HEK293 (cell line): ENCODE measurements around the gene MAVS.

Experiments
- CTCF ChIA-PET: fragments of 350-600 bp; formaldehyde crosslinking; extraction: SDS; loops from one replicate; lab custom pipeline; 2021; ENCODE audit warnings: antibody characterized with exemption; lab: Yijun Ruan, JAX
- POLR2A ChIA-PET: fragments of 300-600 bp; formaldehyde crosslinking; extraction: SDS; loops from one replicate; lab custom pipeline; 2020; ENCODE audit warnings: antibody characterized with exemption, inconsistent platforms; lab: Yijun Ruan, JAX
- H3K27ac ChIP-seq: fragments of 200-500 bp; sonication (Bioruptor generic); 2 replicates; pipeline ENCODE4 v1.5.1; 2014; ENCODE audit warnings: low read depth, low read length, control low read depth, inconsistent platforms; ENCODE audit errors: extremely low read depth
- H3K36me3 ChIP-seq, 2 experiments: fragments of 200-500 bp in 1 of 2; sonication (Bioruptor generic) in 1 of 2; 1 replicate in 1 of 2; 2 replicates in 1 of 2; pipeline ENCODE4 v1.5.1; 2014 to 2017; ENCODE audit warnings: inconsistent platforms in 2 of 2, low read length in 2 of 2; ENCODE audit not compliant: control insufficient read depth in 2 of 2, insufficient read depth in 1 of 2
- H3K4me1 ChIP-seq: fragments of 200-500 bp; sonication (Bioruptor generic); 2 replicates; pipeline ENCODE4 v1.5.1; 2014; ENCODE audit warnings: mild to moderate bottlenecking, low read length, inconsistent platforms; ENCODE audit not compliant: control insufficient read depth, insufficient read depth
- H3K4me3 ChIP-seq: 2 replicates; pipeline ENCODE4 v1.5.1; 2011; ENCODE audit warnings: low read depth, mild to moderate bottlenecking, control low read depth, low read length, moderate library complexity
- H3K9me3 ChIP-seq: fragments of 200-500 bp; sonication (Bioruptor generic); 2 replicates; pipeline ENCODE4 v1.5.1; 2014; ENCODE audit warnings: low read depth, low read length, inconsistent platforms; ENCODE audit not compliant: control insufficient read depth, insufficient read depth
- ELK4 ChIP-seq: IDR thresholded peaks from 2 replicates; pipeline ENCODE4 v1.6.1; 2011; ENCODE audit warnings: mild to moderate bottlenecking, low read depth, low read length, borderline replicate concordance
- GFI1B ChIP-seq: fragments of 450-650 bp; formaldehyde crosslinking; IDR thresholded peaks from 2 replicates; pipeline ENCODE4 v1.5.1; 2016; ENCODE audit warnings: missing biosample characterization, missing genetic modification characterization
- KLF16 ChIP-seq: fragments of 450-650 bp; formaldehyde crosslinking; IDR thresholded peaks from 2 replicates; pipeline ENCODE4 v1.5.1; 2017; ENCODE audit warnings: missing biosample characterization, missing genetic modification characterization
- MYNN ChIP-seq: fragments of 450-650 bp; formaldehyde crosslinking; IDR thresholded peaks from 2 replicates; pipeline ENCODE4 v1.5.1; 2016; ENCODE audit warnings: missing biosample characterization, missing genetic modification characterization, borderline replicate concordance
- PATZ1 ChIP-seq: fragments of 450-650 bp; formaldehyde crosslinking; IDR thresholded peaks from 2 replicates; pipeline ENCODE4 v1.5.1; 2016; ENCODE audit warnings: missing biosample characterization, missing genetic modification characterization
- ZBTB17 ChIP-seq: fragments of 450-650 bp; formaldehyde crosslinking; IDR thresholded peaks from 2 replicates; pipeline ENCODE4 v1.5.1; 2016; ENCODE audit warnings: missing biosample characterization, missing genetic modification characterization
- ZBTB21 ChIP-seq: fragments of 450-650 bp; formaldehyde crosslinking; IDR thresholded peaks from 2 replicates; pipeline ENCODE4 v1.5.1; 2017; ENCODE audit warnings: missing biosample characterization, missing genetic modification characterization
- ZBTB6 ChIP-seq: fragments of 450-650 bp; formaldehyde crosslinking; IDR thresholded peaks from 2 replicates; pipeline ENCODE4 v1.5.1; 2017; ENCODE audit warnings: missing biosample characterization, missing genetic modification characterization
- ZNF121 ChIP-seq: fragments of 450-650 bp; formaldehyde crosslinking; IDR thresholded peaks from 2 replicates; pipeline ENCODE4 v1.5.1; 2016; ENCODE audit warnings: missing biosample characterization, missing genetic modification characterization
- ZNF146 ChIP-seq: fragments of 450-650 bp; formaldehyde crosslinking; IDR thresholded peaks from 2 replicates; pipeline ENCODE4 v1.5.1; 2016; ENCODE audit warnings: missing biosample characterization, missing genetic modification characterization
- ZNF16 ChIP-seq: fragments of 450-650 bp; formaldehyde crosslinking; IDR thresholded peaks from 2 replicates; pipeline ENCODE4 v1.5.1; 2016; ENCODE audit warnings: low read depth, missing biosample characterization, missing genetic modification characterization
- ZNF19 ChIP-seq: fragments of 450-650 bp; formaldehyde crosslinking; IDR thresholded peaks from 2 replicates; pipeline ENCODE4; 2016; ENCODE audit warnings: missing biosample characterization, missing genetic modification characterization, low read depth
- ZNF202 ChIP-seq: fragments of 450-650 bp; formaldehyde crosslinking; IDR thresholded peaks from 2 replicates; pipeline ENCODE4 v1.5.1; 2016; ENCODE audit warnings: missing biosample characterization, missing genetic modification characterization, borderline replicate concordance
- ZNF248 ChIP-seq: fragments of 450-650 bp; formaldehyde crosslinking; IDR thresholded peaks from 2 replicates; pipeline ENCODE4 v1.5.1; 2017; ENCODE audit warnings: missing biosample characterization, missing genetic modification characterization
- ZNF324 ChIP-seq: fragments of 450-650 bp; formaldehyde crosslinking; IDR thresholded peaks from 2 replicates; pipeline ENCODE4 v1.5.1; 2016; ENCODE audit warnings: missing biosample characterization, missing genetic modification characterization
- ZNF37A ChIP-seq: fragments of 450-650 bp; IDR thresholded peaks from 2 replicates; pipeline ENCODE4 v1.5.1; 2018; ENCODE audit warnings: missing biosample characterization, missing genetic modification characterization
- ZNF510 ChIP-seq: fragments of 450-650 bp; formaldehyde crosslinking; IDR thresholded peaks from 2 replicates; pipeline ENCODE4 v1.5.1; 2018; ENCODE audit warnings: mild to moderate bottlenecking, missing genetic modification characterization, missing biosample characterization; ENCODE audit not compliant: insufficient replicate concordance
- ZNF529 ChIP-seq: fragments of 450-650 bp; formaldehyde crosslinking; IDR thresholded peaks from 2 replicates; pipeline ENCODE4 v1.5.1; 2017; ENCODE audit warnings: missing genetic modification characterization, missing biosample characterization; ENCODE audit not compliant: insufficient replicate concordance
- ZNF558 ChIP-seq: fragments of 450-650 bp; formaldehyde crosslinking; IDR thresholded peaks from 2 replicates; pipeline ENCODE4 v1.5.1; 2016; ENCODE audit warnings: missing biosample characterization, missing genetic modification characterization
- ZNF585B ChIP-seq: fragments of 450-650 bp; formaldehyde crosslinking; IDR thresholded peaks from 2 replicates; pipeline ENCODE4 v1.5.1; 2016; ENCODE audit warnings: missing biosample characterization, missing genetic modification characterization
- ZNF626 ChIP-seq: fragments of 450-650 bp; sonication (Bioruptor Pico); formaldehyde crosslinking; IDR thresholded peaks from 2 replicates; pipeline ENCODE4 v1.5.1; 2018; ENCODE audit warnings: missing biosample characterization, missing genetic modification characterization, inconsistent platforms
- ZNF701 ChIP-seq: fragments of 450-650 bp; formaldehyde crosslinking; IDR thresholded peaks from 2 replicates; pipeline ENCODE4 v1.5.1; 2016; ENCODE audit warnings: missing biosample characterization, missing genetic modification characterization
- ZNF76 ChIP-seq: fragments of 450-650 bp; formaldehyde crosslinking; IDR thresholded peaks from 2 replicates; pipeline ENCODE4; 2016; ENCODE audit warnings: low read depth, missing biosample characterization, missing genetic modification characterization, borderline replicate concordance
- ZNF830 ChIP-seq: fragments of 450-650 bp; IDR thresholded peaks from 2 replicates; pipeline ENCODE4 v1.5.0; 2018; ENCODE audit warnings: missing biosample characterization, missing genetic modification characterization, low read depth, mild to moderate bottlenecking, moderate library complexity
- ZSCAN5A ChIP-seq: fragments of 450-650 bp; formaldehyde crosslinking; IDR thresholded peaks from 2 replicates; pipeline ENCODE4 v1.5.1; 2016; ENCODE audit warnings: missing biosample characterization, missing genetic modification characterization
- TF ChIP-seq, protein P1 (sequence below): fragments of 450-650 bp; formaldehyde crosslinking; IDR thresholded peaks from 2 replicates; pipeline ENCODE4 v1.5.1; 2017; ENCODE audit warnings: missing biosample characterization, missing genetic modification characterization
- TF ChIP-seq, protein P2 (sequence below): fragments of 450-650 bp; formaldehyde crosslinking; IDR thresholded peaks from 2 replicates; pipeline ENCODE4 v1.5.1; 2016; ENCODE audit warnings: missing biosample characterization, missing genetic modification characterization

Gene MAVS

DNA sequence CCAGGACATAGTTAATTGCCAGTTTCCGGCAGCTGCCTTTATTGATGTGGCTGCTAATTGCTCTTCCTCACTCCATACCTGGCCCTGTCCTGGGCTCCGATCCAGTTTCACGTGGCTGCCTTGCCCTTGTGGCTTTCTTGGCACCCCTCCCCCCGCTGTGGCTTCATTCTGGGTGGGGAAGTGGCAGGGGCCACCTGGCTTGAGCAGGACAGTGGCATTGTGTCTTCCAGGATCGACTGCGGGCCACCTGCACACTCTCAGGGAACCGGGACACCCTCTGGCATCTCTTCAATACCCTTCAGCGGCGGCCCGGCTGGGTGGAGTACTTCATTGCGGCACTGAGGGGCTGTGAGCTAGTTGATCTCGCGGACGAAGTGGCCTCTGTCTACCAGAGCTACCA, 10.8 kb downstream of the MAVS start:
- no peak for TF ChIP-seq ZNF830 (tag by site-specific recombination)
- no peak for TF ChIP-seq PATZ1 (tag by site-specific recombination)
- TF ChIP-seq ZNF626, result no peak
- no peak for TF ChIP-seq ZNF558 (tag by site-specific recombination)
- no peak for TF ChIP-seq ZNF37A
- TF ChIP-seq ZNF76 (tag by site-specific recombination), result no peak
- no peak for TF ChIP-seq ZNF701
- no peak for TF ChIP-seq ZBTB6 (tag by site-specific recombination)
- no peak for TF ChIP-seq GFI1B
- no peak for TF ChIP-seq ZNF510 (tag by site-specific recombination)
- H3K27ac ChIP-seq, result no peak overlapping the region
- H3K9me3 ChIP-seq, result no peaks in the 10 kb centered on the region
- no peak overlapping the region for H3K4me3 ChIP-seq
- CTCF ChIA-PET, result interaction anchor here (1.1 to 2.8 kb wide), 2 partner anchors 8 to 37 kb away, joined by 3 to 26 read pairs; partner anchors contain the start of gene AP5S1
- H3K36me3 ChIP-seq, result peaks cover 59 to 63% of the 10 kb centered on the region in 2 experiments
- POLR2A ChIA-PET, result interaction anchor here (0.5 kb wide), 1 partner anchor 94 kb away, joined by 5 read pairs; no protein-coding TSS in a partner anchor
- H3K4me1 ChIP-seq, result no peaks in the 10 kb centered on the region

DNA sequence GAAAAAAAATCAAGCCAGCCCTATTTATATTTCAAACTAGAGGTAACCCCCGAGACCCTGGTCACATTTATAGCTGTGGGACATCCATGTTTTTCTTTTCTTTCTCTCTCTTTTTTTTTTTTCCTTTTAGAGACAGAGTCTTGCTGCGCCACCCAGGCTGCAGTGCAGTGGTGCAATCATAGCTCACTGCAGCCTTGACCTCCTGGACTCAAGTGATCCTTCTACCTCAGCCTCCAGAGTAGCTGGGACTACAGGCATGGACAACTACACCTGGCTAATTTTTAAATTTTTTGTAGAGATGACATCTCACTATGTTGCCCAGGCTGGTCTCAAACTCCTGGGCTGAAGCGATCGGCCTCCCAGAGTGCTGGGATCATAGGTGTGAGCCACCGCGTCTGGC, 12.1 kb downstream of the MAVS start:
- Histone ChIP-seq H3K4me3 (no peak overlapping the region), H3K9me3 (no peaks in the 10 kb centered on the region), H3K27ac (no peak overlapping the region), H3K4me1 (no peaks in the 10 kb centered on the region), H3K36me3 (peaks cover 70 to 72% of the 10 kb centered on the region in 2 experiments)
- POLR2A ChIA-PET, result interaction anchor here (0.6 to 1.3 kb wide), 4 partner anchors 9 to 74 kb away, joined by 3 read pairs; partner anchors contain the start of gene CDC25B
- CTCF ChIA-PET, result interaction anchor here (0.7 to 1.1 kb wide), 2 partner anchors 38 to 90 kb away, joined by 3 to 6 read pairs; partner anchors contain the start of gene AP5S1
- TF ChIP-seq ZNF585B (tag by site-specific recombination), result no peak
- TF ChIP-seq ZBTB21 (tag by site-specific recombination), result no peak
- no peak for TF ChIP-seq ZNF248 (tag by site-specific recombination)
- no peak for TF ChIP-seq ZSCAN5A (tag by site-specific recombination)
- no peak for TF ChIP-seq ZNF16 (tag by site-specific recombination)
- no peak for TF ChIP-seq ZNF324
- TF ChIP-seq, protein P1, sequence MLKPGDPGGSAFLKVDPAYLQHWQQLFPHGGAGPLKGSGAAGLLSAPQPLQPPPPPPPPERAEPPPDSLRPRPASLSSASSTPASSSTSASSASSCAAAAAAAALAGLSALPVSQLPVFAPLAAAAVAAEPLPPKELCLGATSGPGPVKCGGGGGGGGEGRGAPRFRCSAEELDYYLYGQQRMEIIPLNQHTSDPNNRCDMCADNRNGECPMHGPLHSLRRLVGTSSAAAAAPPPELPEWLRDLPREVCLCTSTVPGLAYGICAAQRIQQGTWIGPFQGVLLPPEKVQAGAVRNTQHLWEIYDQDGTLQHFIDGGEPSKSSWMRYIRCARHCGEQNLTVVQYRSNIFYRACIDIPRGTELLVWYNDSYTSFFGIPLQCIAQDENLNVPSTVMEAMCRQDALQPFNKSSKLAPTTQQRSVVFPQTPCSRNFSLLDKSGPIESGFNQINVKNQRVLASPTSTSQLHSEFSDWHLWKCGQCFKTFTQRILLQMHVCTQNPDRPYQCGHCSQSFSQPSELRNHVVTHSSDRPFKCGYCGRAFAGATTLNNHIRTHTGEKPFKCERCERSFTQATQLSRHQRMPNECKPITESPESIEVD (tag by site-specific recombination), result no peak
- TF ChIP-seq ZNF529 (tag by site-specific recombination), result no peak
- no peak for TF ChIP-seq ELK4
- TF ChIP-seq, protein P2, sequence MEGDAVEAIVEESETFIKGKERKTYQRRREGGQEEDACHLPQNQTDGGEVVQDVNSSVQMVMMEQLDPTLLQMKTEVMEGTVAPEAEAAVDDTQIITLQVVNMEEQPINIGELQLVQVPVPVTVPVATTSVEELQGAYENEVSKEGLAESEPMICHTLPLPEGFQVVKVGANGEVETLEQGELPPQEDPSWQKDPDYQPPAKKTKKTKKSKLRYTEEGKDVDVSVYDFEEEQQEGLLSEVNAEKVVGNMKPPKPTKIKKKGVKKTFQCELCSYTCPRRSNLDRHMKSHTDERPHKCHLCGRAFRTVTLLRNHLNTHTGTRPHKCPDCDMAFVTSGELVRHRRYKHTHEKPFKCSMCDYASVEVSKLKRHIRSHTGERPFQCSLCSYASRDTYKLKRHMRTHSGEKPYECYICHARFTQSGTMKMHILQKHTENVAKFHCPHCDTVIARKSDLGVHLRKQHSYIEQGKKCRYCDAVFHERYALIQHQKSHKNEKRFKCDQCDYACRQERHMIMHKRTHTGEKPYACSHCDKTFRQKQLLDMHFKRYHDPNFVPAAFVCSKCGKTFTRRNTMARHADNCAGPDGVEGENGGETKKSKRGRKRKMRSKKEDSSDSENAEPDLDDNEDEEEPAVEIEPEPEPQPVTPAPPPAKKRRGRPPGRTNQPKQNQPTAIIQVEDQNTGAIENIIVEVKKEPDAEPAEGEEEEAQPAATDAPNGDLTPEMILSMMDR (tag by site-specific recombination), result no peak
- TF ChIP-seq ZNF19, result no peak
- TF ChIP-seq ZBTB17 (tag by site-specific recombination), result no peak
- no peak for TF ChIP-seq ZNF121 (tag by site-specific recombination)
- no peak for TF ChIP-seq ZNF830 (tag by site-specific recombination)
- TF ChIP-seq KLF16 (tag by site-specific recombination), result no peak
- no peak for TF ChIP-seq ZNF146 (tag by site-specific recombination)
- no peak for TF ChIP-seq MYNN
- TF ChIP-seq ZNF202, result no peak
